GM12892 (cell line): ENCODE data around the gene CYS1.

Experiments used
- POLR2A ChIP-seq: IDR thresholded peaks from 2 replicates; pipeline ENCODE4 v1.6.1; 2011; ENCODE audit warnings: low read depth, low read length, control low read depth
- POLR2AphosphoS5 ChIP-seq: IDR thresholded peaks from 2 replicates; pipeline ENCODE4 v1.6.1; 2011; ENCODE audit warnings: low read depth, low read length, control low read depth
- TAF1 ChIP-seq: IDR thresholded peaks from 2 replicates; pipeline ENCODE4 v1.6.1; 2011; ENCODE audit warnings: low read depth, mild to moderate bottlenecking, control low read depth, low read length, borderline replicate concordance

GRCh38 chr2:10084223-10084865 is 4.1 kb upstream of the CYS1 start:
- TF ChIP-seq POLR2A (no peak), POLR2AphosphoS5 (no peak), TAF1 (no peak)
